Measurements from ENCODE around the gene CTIF.

Gene CTIF

DNA sequence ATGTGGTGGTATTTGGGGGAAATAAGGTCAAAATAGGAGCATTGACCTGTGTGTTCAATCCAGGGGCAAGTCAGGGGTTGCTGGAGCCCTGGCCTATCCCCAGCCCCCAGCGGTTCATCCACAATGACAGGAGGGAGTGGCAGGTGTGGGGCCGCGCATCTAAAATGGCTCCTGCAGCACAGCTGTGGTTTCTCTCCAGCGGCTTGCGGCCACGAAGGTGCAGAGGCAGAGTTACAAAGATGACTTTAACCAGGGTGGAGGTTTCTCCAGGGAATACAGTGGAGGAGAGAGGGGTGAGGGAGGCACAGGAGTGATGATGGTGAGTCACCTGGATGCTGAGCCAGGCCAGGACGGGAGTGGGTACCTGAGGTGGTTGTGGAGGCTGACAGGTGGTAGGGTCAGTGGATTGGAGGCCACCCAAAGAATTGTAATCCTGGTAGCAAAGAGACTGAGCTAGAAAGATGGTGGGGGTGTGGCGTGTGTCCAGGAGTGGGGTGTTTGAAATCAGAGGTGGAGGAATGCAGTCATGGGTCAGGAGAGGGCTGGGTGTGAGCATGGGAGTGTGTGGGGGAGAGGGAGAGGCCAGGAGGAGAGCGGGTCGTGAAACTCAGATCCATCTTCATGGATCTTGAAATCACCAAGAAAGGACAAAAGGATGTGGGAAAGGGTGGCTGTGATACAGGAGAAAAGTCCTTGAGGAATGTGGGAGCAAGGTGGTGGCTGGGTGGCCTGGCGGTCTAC, 83.2 kb downstream of the CTIF start:
- DNase-seq (ENCODE audit: low read depth): peak; percentile 54

- peak; percentile 65 for DNase-seq (ENCODE audit: low read depth)
Observed at GRCh38 chr18:48622911-48623431, 84.1 kb downstream of the CTIF start.

DNA sequence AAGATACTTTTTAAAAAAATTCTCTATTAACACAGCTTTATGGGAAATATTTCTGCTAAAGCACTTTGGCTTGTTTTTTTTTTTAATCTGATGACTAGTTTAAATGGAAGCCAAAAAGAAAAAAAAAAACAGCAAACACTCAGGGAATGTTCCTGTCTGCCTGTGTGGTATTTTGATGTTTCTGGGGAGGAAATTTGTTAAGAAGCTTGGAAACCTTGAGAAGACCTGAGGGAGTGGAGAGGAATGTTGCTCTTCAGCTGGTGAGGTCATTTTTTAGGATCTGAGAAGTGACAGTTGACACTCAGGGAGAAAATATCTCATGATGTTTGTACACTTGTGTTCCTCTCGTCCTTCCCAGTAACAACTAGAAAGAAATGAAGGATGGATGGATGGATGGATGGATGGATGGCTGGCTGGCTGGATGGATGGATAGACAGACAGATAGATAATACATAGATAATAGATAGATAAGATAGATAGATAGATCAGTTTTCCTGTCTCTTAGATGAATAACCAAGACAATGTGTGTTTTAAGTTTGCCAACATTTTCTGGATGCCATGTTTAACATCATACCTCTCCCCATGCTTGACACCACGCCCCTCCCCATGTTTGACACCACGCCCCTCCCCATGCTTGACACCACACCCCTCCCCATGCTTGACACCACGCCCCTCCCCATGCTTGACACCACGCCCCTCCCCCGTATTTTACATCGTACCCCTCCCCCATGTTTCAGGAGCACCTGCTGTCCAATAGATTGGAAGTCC, 84.8 kb downstream of the CTIF start:
- DNase-seq (ENCODE audit: low read depth): peak; percentile 97

- no peak for DNase-seq (ENCODE audit: low read depth)
Observed at GRCh38 chr18:48624856-48625255, 86.0 kb downstream of the CTIF start.

GRCh38 chr18:48627216-48627615, 88.4 kb downstream of the CTIF start:
- DNase-seq (ENCODE audit: low read depth): peak; percentile 60

DNA sequence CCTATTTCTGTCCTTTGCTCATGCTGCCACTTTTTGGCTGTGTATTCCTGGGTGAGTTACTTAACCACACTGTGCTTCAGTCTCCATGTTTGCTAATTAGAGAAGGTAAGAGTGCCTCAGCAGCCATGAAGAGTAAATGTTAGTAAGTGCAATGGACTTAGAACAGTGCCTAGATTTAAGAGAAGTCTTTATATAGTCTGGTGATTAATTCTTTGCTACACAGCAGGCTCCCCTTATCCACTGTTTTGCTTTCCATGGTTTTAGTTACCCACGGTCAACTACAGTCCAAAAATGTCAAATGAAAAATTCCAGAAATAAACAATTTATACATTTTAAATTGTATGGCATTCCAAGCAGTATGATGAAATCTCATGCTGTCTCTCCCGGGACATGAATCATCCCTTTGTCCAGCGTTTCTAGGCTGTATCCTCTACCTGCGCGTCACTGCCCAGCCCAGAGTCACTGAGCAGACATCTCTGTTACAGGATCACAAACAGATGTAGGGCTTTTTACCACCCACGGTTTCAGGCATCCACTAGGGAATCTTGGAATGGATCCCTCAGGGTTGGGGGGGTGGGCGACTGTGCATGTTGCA, 91.0 kb downstream of the CTIF start:
- DNase-seq (ENCODE audit: low read depth): peak; percentile 100

GRCh38 chr18:48631851-48632250, 93.0 kb downstream of the CTIF start:
- DNase-seq (ENCODE audit: low read depth): no peak

GRCh38 chr18:48632676-48633257, 93.9 kb downstream of the CTIF start:
- DNase-seq (ENCODE audit: low read depth): no peak

- DNase-seq (ENCODE audit: low read depth): no peak
Observed at GRCh38 chr18:48634491-48634890, 95.7 kb downstream of the CTIF start.

GRCh38 chr18:48634975-48635374, 96.1 kb downstream of the CTIF start:
- no peak for DNase-seq (ENCODE audit: low read depth)

DNA sequence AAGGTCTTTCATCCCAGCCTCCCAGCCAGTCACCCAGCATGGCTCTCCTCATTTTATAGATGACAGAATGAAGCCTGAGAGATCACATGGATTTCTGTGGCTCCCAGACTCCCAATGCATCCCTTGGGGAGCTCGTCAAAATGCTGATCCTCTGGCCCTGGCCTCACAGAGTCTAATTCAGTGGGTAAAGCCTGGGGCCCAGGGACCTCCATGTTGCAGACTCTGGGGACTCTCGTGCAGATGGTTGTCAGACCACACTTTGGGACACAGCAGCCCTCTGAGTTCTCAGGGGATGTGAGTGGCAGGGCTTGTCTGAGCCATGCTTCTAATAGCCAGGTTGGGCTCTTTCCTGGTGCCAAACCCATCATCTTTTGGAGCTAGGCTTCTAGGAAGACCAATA, 97.0 kb downstream of the CTIF start:
- DNase-seq (ENCODE audit: low read depth): no peak

DNA sequence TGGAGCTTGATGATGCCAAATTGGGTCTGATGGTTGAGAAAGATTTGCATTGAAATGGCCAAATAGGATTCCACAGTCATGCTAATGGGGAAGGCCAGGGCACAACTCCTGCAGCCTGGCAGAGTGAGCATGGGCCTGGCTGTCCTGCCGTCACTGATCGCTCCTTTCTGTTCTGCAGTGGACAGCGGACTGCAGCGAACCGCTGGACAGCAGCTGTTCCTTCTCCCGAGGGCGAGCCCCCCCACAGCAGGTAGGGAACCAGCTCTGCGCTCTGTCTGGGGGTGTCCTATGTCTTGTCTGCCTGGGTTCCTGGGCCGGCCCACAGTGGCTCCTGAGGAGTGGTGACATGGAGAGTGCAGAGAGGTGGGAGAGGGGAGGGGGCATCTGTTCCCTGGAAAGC, 97.6 kb downstream of the CTIF start:
- DNase-seq (ENCODE audit: low read depth): no peak

- DNase-seq (ENCODE audit: low read depth): no peak
Observed at GRCh38 chr18:48637081-48637990, 98.5 kb downstream of the CTIF start.

- DNase-seq (ENCODE audit: low read depth): no peak
Observed at GRCh38 chr18:48638451-48638850, 99.6 kb downstream of the CTIF start.

DNA sequence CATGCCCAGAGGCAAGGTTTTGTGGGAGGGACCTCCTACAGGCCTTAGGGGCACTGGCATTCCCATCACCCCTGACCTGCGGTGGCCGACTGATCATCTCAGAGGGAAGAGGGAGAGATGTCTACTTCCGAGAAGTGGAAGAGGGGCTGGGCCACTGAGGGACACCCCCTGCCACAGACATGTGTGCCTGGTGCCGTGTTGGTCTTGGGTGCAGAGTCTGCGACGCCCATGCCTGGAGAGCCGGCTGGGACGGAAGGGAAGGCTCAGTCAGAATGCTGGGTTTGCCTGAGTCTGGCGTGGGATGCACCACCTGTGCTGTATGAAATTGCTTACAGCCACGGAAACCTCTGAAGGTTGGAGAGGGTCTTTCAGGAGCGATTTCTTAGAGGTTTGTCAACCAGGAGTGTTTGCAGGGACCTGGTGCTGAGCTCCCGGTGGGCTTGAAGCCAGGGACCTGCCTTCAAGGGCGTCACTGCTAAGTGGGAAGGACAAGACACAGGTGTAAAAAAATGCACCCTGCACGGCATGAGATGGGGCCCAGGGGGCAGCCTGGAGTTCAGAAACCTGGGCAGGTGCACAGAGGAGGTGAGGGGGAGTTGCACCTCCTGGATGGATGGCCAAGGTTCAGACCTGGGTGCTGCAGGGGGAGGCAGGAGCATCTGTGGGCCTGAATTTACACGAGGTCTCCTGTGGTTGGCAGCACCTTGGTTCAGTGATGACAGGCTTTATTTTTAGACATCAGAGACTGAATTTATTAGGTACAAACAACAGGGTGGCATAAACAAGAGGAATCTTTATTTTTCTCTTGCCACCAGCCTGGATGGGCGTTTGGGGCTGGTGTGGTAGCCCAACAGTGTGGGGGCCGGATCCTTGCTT, 100.3 kb downstream of the CTIF start:
- DNase-seq (ENCODE audit: low read depth): no peak

GRCh38 chr18:48639772-48640432, 101.1 kb downstream of the CTIF start:
- DNase-seq (ENCODE audit: low read depth): no peak

DNA sequence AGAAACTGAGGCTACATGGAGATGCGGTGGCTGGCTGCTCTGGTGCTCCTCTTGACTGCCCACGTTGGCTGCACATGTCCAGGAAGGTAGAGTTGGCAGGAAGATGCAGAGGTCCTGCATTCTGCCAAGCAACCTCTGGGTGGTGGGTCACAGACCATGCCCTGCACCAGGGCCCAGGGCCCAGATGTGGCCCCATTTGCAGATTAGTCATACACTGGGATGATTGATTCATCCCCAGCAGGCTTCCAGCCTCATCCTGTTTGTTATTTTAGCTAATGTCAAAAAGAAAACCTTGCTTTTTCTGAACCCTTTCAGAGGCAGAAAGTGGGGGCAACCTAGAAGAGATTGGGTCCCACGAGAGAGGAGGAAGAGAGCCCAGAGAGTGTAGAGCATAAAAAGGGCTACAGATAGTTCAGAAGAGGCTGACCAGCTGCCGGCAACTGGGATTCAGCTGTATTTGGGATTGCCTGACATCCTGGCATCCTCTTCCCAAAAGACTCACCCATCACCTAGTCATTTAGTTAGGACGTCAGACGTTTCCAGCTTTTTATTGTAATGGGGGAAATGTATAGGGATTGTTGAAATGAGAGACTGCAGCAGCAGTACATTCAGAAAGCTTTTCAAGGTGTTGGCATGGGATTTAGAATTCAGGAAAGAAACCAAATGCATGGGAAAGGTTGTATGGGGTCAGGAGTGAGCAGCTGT, 101.9 kb downstream of the CTIF start:
- peak; percentile 62 for DNase-seq (ENCODE audit: low read depth)

DNA sequence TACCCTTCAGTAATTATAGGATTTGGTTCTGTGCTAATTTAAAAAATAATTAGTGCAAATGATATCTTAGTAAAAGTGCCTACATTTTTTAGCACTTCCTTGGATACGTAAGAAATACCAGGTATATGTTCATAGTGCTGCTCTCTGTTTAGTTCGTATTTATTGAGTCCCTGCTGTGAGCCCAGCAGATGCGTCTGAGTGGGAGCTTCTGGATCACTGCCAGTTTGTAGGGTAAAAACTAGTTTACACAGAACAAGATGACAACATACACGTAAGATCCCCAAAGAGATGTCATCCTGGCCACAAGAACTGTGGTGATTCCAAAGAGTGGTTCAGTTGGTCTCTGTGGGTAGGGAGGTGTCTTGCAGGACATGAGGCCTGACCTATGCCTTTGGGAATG, 103.2 kb downstream of the CTIF start:
- DNase-seq (ENCODE audit: low read depth): no peak

DNA sequence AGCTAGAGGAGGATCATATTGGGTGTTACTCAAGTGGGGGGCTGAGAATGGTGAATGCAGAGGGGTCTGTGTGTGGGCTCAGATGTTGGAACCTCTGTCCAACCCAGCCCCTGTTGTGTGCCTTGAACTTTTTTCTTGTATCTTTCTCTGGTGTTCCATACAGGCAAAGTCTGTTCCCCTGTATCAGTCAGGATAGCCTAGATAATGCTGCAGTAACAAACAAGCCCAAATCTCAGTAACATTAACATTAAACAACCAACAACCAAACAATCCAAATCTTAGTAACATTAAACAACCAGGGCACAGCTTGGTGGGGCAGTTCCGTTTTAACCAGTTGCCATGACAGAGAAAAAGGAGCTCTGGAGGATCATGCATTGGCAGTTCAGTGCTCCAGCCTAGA, 103.7 kb downstream of the CTIF start:
- no peak for DNase-seq (ENCODE audit: low read depth)

All from EH (cell line).